Muscle of back (tissue), 13 donors: ENCODE data around the gene COA8. TPM values are rescaled to one million over a fixed set of nuclear protein-coding genes. Genes with fewer than 3 reads are reported as not detected.

Experiments used
- DNase-seq, 3 donors: peaks; one replicate each; pipeline versions ENCODE4 v3.0.0 to v3.0.0-alpha.2; 2013
- long read RNA-seq, 9 donors: transcript quantifications; one replicate each; lab custom pipeline, GENCODE V29; 2026
- polyA plus RNA-seq, 10 donors: library from polyadenylated mRNA; unstranded; fragments of 120-200 nt; gene quantifications; one replicate each; pipeline ENCODE4 v1.2.1, GENCODE V29; 2013; ENCODE audit not compliant: insufficient read length in 10 of 10

The COA8 gene
- 10 to 100 TPM; 34.2 to 56.2 (median 51.8) TPM for polyA plus RNA-seq
- long read RNA-seq, donor 1, transcript APOPT1-202 (3 exons, 575 nt), result minor isoform, 5 of 18 reads
- long read RNA-seq, donor 1, transcript APOPT1-201 (5 exons, 2,523 nt), result major isoform, 11 of 18 reads
- long read RNA-seq, donor 1, partial matches to known transcripts, result 0 of 18 reads
- long read RNA-seq, donor 1, other reads (novel, unspliced or antisense), result 0 of 18 reads
- long read RNA-seq, donor 2, transcript APOPT1-201 (5 exons, 2,523 nt), result major isoform, 15 of 26 reads
- long read RNA-seq, donor 2, transcript APOPT1-202 (3 exons, 575 nt), result minor isoform, 5 of 26 reads
- long read RNA-seq, donor 2, partial matches to known transcripts, result 0 of 26 reads
- long read RNA-seq, donor 2, other reads (novel, unspliced or antisense), result 0 of 26 reads
- long read RNA-seq, donor 3, result 0 reads
- long read RNA-seq, donor 4, transcript APOPT1-202 (3 exons, 575 nt), result minor isoform, 8 of 22 reads
- long read RNA-seq, donor 4, transcript APOPT1-201 (5 exons, 2,523 nt), result major isoform, 12 of 22 reads
- long read RNA-seq, donor 4, partial matches to known transcripts, result 0 of 22 reads
- long read RNA-seq, donor 4, other reads (novel, unspliced or antisense), result 0 of 22 reads
- long read RNA-seq, donor 5, transcript APOPT1-202 (3 exons, 575 nt), result minor isoform, 10 of 41 reads
- long read RNA-seq, donor 5, transcript APOPT1-201 (5 exons, 2,523 nt), result major isoform, 26 of 41 reads
- long read RNA-seq, donor 5, partial matches to known transcripts, result 0 of 41 reads
- long read RNA-seq, donor 5, other reads (novel, unspliced or antisense), result 0 of 41 reads
- long read RNA-seq, donor 6, transcript APOPT1-201 (5 exons, 2,523 nt), result major isoform, 23 of 26 reads
- long read RNA-seq, donor 6, partial matches to known transcripts, result 0 of 26 reads
- long read RNA-seq, donor 6, other reads (novel, unspliced or antisense), result 0 of 26 reads
- long read RNA-seq, donor 7, transcript APOPT1-201 (5 exons, 2,523 nt), result major isoform, 10 of 20 reads
- long read RNA-seq, donor 7, transcript APOPT1-202 (3 exons, 575 nt), result minor isoform, 6 of 20 reads
- long read RNA-seq, donor 7, partial matches to known transcripts, result 0 of 20 reads
- long read RNA-seq, donor 7, other reads (novel, unspliced or antisense), result 0 of 20 reads
- long read RNA-seq, donor 8, transcript APOPT1-201 (5 exons, 2,523 nt), result major isoform, 13 of 25 reads
- long read RNA-seq, donor 8, partial matches to known transcripts, result 6 of 25 reads
- long read RNA-seq, donor 8, other reads (novel, unspliced or antisense), result 0 of 25 reads
- long read RNA-seq, donor 9, partial matches to known transcripts, result 0 of 9 reads
- long read RNA-seq, donor 9, other reads (novel, unspliced or antisense), result 0 of 9 reads

GRCh38 chr14:103562429-103563225 is at the start of gene COA8, which contains the start of gene BAG5:
Gene COA8, plus strand, starts transcription at chr14:103562960. Its CDS starts 42 bp downstream, at chr14:103563002.
Gene BAG5, minus strand, starts transcription at chr14:103562657. Its CDS starts 1,493 bp downstream, at chr14:103561164.
- DNase-seq, result peak; percentile 86 to 96 (median 91)

- DNase-seq, result no peak
Measured at GRCh38 chr14:103514596-103515421, 48.0 kb upstream of the COA8 start.

GRCh38 chr14:103516426-103517173 is 46.2 kb upstream of the COA8 start:
- DNase-seq, result no peak

- DNase-seq, result no peak
Measured at GRCh38 chr14:103517174-103517566, 45.6 kb upstream of the COA8 start.

GRCh38 chr14:103517721-103518421 is 44.9 kb upstream of the COA8 start:
- peak in 1 of 3 donors; percentile 54 for DNase-seq

GRCh38 chr14:103518422-103519042 is 44.2 kb upstream of the COA8 start:
- DNase-seq, result peak in 1 of 3 donors; percentile 68

- DNase-seq, result no peak
Measured at GRCh38 chr14:103519043-103519836, 43.5 kb upstream of the COA8 start.

- no peak for DNase-seq
Measured at GRCh38 chr14:103519837-103520212, 42.9 kb upstream of the COA8 start.

GRCh38 chr14:103520269-103520656 is 42.5 kb upstream of the COA8 start:
- no peak for DNase-seq

- DNase-seq, result peak in 2 of 3 donors; percentile 80 to 89
Measured at GRCh38 chr14:103520657-103521437, 41.9 kb upstream of the COA8 start.

- peak in 1 of 3 donors; percentile 74 for DNase-seq
Measured at GRCh38 chr14:103521438-103521950, 41.3 kb upstream of the COA8 start.

GRCh38 chr14:103521951-103522563 is 40.7 kb upstream of the COA8 start:
- peak in 1 of 3 donors; percentile 53 for DNase-seq

- DNase-seq, result peak in 1 of 3 donors; percentile 78
Measured at GRCh38 chr14:103522649-103523574, 39.8 kb upstream of the COA8 start, which contains the start of gene CKB. Gene CKB, minus strand, starts transcription at chr14:103522830. Its CDS starts 337 bp downstream, at chr14:103522493.

- DNase-seq, result no peak
Measured at GRCh38 chr14:103523575-103523954, 39.2 kb upstream of the COA8 start.
